HG03378 (cell line): Measurements from ENCODE around the gene DNAH6.
A peak's percentile ranks its signal among the peaks of the same experiment; 100 is the strongest.
"Not testable (repeated sequence)": the region's sequence is repeated elsewhere in the genome, so short reads cannot be mapped to it uniquely, and the experiment has no call there.

Experiments
- ATAC-seq: cut with Tn5 transposase; IDR thresholded peaks from one replicate; pipeline ENCODE4 v1.9.1; 2021; ENCODE audit warnings: mild to moderate bottlenecking, moderate library complexity; ENCODE audit not compliant: unreplicated experiment

Gene DNAH6, protein sequence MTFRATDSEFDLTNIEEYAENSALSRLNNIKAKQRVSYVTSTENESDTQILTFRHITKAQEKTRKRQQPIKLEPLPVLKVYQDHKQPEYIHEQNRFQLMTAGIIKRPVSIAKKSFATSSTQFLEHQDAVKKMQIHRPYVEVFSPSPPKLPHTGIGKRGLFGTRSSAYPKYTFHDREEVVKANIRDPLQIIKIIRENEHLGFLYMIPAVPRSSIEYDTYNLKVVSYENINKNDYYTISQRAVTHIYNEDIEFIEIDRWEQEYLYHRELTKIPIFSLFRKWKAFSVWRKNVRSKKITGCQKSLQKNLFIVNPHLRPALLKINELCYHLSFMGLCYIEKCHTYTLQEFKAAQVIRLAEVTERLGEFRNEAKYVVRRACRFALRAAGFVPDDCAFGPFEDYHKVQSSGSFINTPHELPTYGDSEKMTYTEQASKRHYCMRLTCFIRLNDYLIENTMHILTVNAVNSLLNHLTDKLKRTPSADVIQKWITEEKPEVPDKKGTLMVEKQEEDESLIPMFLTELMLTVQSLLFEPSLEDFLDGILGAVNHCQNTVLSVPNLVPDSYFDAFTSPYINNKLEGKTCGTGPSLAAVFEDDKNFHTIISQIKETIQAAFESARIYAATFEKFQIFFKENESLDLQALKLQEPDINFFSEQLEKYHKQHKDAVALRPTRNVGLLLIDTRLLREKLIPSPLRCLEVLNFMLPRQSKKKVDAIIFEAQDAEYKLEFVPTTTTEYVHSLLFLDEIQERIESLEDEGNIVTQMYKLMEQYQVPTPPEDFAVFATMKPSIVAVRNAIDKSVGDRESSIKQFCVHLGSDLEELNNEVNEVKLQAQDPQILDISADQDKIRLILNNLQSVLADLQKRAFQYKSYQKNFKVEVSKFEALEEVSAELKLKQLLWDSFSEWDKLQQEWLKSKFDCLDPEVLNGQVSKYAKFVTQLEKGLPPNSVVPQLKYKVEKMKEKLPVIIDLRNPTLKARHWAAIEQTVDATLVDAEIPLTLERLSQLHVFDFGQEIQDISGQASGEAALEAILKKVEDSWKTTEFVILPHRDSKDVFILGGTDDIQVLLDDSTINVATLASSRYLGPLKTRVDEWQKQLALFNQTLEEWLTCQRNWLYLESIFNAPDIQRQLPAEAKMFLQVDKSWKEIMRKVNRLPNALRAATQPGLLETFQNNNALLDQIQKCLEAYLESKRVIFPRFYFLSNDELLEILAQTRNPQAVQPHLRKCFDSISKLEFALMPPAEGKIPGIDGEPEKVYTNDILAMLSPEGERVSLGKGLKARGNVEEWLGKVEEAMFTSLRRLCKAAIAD (N-terminal part only)

DNA sequence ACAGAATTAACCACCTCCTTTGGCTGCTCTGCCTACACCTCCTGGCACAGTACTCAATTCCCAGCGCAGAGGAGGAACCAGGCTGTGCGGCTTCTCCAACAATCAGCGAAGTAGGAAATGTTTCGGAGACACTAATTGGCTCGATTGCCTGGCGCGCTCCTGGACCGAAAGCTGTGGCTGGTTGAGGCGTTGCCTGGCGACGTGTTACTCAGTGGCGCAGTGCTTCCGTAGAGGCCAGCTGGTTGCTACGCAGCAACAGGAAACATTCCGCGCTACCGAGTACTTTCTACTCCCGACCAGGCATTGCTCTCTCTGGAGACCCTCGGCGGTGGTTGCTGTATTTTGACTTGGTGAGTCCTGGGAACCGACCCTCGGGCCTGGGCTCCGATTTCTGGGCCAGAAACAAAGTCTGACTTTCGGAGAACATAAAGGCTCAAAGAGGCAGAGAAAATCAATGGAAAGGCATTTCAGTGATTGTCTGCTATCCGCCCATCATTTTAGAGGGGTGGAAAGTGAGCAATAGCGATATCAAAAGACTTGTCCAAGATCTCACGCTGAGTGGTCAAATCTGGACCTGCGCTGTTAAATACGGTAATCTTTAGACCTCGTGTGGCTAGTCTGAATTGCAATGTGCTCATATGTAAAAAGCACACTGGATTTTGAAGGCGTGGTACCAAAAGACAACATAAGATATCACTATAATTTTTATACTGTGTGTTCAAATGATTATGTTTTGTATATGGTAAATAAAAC, at the start of gene DNAH6:
Gene DNAH6 (plus strand): TSS at position 265 of the 753 bp plus-strand sequence. CDS start 1,329 bp downstream, outside the sequence.
- ATAC-seq, result peak; percentile 96

DNA sequence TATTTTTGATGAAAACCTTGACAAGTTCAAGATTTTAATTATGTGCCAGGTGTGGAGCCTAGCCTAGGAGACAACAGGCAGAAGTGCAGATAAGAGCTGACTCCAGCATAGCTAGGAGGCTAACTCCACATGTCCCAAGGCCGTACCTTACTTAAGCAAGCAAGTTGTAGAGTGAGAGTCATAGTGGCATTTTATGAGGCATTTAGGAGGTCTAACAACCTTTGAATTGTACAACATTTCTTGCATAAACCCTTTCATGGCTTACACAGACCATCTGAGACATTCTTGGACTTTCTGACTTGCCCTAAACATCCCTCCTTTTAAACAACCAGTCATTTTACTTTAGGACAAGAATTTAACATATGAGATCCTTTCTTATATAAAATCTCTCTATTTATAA, 48.9 kb upstream of the DNAH6 start:
- ATAC-seq, result no peak

DNA sequence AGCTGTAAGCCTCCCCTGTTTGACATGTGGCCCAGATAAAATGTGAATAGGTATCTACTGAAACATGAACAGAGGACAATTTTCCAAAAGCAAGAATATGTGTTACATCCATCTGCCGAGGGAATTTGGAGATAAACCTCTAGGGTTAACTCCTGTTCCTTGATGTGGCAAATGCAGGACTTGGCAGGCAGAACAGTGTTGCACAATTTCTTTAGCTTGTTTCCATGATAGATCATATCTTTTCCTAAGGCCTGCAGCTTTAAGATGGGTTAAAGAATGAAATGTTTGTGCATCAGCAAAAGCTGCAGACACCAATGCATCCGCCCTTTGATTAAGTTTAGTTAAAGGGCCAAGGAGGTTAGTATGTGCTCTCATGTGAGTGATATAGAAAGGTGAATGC, 43.9 kb upstream of the DNAH6 start:
- not testable (repeated sequence) for ATAC-seq

DNA sequence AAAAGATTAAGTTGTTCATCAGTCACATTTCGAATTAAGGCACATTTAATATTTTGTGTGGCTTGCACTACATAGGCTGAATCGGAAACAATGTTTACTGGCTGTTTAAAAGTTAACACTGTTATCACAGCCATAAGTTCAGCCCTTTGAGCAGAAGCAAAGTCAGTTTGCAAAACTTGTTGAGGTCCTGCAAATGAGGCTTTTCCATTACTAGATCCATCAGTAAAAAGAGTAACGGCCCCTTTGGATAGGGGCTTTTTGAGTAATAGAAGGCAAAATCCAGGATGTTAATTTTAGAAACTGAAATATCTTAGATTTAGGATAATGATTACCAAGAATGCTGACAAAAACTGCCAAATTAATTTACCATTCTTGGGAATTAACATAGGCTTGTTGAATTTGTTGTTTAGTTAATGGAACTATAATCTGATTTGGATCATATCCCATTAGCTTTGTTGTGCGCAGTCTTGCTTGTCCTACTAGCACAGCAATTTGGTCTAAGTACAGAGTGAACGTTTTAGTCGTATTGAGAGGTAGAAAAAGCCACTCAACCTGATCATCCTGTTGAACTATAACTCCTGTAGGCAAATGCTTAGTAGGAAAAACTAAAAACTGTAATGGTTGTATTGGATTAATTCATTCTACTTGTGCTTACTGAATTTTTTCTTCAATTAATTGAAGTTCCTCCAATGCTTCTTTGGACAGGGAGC, 43.3 kb upstream of the DNAH6 start:
- no peak for ATAC-seq

DNA sequence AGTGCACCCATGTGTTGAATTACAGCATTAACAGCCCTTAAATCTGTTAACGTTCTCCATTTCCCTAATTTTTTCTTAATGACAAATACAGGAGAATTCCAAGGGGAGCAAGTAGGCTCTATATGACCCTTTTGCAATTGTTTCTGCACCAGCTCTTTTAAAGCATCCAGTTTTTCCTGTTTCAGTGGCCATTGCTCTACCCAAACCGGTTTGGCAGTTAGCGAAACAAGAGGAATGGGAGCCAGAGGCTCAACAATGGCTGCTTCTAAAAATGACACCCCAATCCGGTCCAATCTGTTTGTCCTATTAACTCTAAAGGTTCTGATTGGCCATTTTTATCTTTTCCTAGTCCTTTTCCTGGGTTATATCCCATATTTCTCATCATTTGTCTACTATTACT, 42.1 kb upstream of the DNAH6 start:
- no peak for ATAC-seq

DNA sequence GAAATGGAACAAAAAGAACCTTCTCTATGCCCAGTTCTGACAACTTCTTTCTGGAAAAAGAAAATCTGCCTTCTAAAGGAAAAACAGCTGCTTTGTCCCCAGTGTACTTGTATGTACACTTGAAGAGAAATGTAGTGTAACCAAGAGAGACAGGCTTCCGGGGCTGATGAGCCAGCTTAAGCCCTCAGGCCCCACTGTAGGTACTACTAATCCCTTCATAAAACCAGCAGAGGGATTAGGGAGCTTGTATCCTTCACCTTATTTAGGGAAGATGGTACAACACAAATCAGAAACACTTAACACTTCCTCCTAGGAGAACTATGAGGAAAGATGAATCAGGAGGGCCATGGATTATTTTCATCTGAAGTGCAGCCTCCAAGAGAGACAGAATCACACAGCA, 38.4 kb upstream of the DNAH6 start:
- no peak for ATAC-seq

DNA sequence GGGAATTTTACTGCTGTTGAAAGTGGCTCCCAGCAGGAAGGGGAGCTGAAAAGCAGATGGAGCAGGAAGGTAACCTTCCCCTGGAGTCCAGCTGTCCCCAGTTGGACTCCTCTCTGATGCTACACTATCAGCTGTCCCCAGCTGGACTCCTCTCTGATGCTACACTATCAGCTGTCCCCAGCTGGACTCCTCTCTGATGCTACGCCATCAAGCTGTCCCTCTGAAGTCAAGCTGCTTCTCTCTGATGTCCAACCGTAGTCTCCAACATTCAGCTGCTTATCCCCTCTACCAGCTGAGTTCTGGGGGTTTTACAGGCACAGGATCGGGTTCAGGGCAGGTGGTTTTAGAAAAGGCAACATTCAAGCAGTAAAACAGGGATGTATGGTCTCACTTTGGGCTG, 37.4 kb upstream of the DNAH6 start:
- ATAC-seq, result no peak

DNA sequence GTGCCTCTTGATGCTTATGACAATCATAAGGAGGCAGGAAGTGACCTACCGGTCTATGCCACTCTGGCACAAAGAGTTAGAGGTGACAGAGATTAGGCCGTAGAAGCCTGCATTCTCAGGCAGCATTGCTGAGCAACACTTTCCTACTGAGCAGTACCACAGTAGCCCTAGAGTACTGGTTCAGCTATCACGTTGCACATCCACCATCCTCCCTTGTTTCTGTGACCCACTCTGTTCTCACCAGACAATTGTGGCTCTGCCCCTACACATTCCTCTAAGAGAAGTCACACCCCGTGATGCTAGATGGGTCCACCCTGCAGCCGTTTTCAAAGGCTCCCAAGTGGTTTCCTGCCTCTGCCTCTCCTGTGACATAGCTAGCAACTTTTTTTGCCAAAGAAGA, 34.6 kb upstream of the DNAH6 start:
- ATAC-seq, result no peak

DNA sequence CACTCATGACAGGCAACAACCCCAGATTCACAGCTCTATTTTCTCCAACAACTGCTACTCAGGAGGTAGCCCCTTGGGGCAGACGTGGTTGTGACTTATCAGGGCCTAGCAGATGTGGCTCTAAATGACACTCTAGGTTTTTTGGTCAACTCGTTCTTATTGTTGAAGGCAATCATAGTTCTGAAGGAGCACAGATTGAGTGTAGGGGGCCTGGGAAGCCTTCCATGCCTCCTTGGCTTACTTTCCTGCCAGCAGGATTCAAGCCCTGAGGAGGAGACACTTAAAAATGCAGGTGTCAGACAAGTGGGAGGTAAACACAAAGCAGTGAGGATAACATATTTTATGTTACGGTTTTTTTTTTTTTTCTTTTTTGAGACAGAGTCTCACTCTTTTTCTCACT, 33.7 kb upstream of the DNAH6 start:
- no peak for ATAC-seq

DNA sequence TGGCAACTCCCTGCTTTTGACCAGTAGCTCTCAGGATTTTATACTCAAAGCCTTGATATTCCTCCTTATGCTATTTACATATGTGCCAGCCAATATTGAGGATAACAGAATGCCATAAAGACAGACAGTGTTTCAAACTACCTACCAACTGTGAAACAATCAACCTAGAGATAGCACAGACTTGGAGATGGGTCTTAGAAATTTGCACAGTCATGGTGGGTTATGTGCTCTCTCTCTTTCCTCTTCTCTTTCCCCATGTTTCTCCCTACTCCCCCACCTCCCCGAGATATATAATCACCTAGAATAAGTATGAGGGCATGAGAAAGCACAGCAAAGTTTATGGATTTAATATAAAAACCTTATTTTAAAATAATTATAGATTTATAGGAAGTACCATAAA, 33.0 kb upstream of the DNAH6 start:
- ATAC-seq, result no peak

DNA sequence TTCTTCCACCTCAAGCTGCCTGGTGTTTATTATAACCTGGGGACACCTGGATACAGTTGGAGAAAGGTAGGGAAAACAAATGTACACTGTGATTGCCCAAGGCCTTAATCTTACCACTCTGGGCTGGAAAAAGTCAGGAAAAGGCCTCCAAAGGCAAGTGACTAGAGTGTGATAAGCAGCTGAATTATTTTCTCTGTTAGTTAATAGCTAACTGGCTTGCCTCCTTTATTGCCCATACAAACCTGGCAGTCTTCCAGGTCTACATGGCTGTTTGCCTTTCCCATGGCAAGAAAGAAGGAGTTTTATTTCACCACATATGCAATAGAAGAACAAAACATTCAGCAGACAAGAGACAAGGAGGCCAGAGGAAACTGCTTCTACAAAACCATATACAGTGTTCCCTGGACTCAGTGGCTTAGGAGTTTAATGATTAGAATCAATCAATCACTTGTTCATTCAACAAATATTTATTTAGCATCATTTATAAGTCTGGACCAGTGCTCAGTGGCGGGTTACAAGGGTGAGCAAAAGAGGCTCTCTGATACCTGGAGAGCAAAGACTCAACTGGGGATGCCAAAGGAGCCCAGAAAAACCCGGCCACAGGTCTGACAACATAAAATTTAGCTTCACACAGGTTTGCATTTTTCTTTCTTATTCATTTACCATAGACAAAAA, 29.7 kb upstream of the DNAH6 start:
- no peak for ATAC-seq

DNA sequence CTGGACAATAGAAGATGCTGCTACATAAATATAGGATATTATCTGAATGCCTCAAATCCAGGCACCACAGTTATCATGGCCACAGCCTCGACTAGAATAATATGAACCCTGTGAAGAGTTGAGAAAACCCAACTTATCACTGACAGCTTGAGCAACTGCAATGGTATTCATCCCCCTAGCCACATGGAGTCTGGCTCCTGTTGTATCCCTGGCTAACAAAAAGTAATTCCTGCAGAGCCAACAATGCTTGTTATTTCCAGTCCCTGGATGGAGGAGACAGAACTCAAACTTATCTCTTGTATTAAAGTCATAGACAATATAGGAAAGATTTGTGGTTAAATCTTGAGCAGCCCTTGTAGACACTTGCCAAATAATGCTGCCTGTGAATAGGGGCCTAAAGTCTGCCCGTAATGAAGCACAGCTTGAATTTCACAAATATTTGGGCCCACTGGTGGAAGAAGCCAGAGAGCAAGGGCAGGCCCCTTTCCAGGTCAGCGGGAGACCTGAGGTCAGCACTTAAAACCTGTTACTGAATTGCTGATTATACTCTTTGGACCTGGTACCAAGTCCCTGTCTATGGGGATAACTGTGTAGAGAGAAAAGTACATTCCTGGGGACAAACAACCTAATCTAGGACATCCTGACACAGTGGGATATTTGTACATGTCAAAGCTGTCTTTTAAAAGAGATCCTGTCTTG, 28.9 kb upstream of the DNAH6 start:
- no peak for ATAC-seq

DNA sequence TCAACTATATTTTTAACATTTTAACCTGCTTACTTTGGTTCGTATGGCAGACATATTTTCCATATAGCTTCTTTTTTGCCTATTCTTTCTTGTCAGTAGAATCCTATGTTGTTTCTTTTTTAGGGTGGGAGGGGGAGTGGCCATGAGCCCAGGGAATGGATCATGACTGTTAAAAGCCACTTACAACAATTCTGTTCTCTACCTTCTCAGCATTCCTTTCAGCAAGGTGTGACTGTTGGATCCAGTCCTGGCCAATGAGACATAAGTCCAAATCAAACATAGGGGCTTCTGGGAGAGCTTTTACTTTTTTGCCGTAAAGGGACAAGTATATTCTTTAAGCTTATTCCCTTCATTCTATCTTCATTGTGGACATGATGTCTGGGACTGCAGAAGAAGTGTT, 25.0 kb upstream of the DNAH6 start:
- ATAC-seq, result no peak

DNA sequence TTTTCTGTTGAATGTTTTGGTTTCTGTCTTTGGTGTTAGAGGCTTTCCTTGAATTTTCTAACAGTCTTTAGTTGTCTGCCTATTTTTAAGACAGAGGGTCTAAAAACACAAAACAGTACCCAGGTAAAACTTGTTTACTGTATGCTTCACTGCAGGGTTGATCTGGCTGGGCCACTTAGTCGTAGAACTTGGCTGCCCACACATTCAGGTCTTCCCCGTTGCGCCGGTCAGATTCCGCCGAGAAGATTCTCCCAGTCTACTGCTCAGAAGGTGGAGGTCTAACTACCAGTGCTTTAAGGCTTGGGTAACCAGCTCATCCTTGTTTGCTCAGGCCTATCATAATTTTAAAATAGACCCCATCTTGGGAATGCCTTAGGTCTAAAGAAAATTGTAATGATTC, 24.6 kb upstream of the DNAH6 start:
- no peak for ATAC-seq

DNA sequence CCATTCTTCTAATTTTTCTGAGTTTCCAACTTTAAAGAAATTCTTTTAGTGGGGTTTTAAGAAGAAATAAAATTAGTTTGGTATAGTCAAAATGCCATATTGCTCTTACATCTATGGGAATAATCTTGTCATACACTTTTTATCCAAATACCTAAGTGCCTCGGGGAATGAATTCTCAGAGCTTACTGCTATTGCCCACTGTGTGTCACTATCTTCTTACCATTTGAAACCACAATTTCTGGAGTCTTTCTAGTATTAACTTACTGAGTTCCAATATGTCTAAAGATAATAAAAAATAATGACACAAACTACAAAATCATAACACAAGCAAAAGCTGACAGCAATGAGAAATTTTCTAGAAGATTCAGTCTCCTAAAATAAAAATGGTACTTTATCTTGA, 23.7 kb upstream of the DNAH6 start:
- ATAC-seq, result no peak

DNA sequence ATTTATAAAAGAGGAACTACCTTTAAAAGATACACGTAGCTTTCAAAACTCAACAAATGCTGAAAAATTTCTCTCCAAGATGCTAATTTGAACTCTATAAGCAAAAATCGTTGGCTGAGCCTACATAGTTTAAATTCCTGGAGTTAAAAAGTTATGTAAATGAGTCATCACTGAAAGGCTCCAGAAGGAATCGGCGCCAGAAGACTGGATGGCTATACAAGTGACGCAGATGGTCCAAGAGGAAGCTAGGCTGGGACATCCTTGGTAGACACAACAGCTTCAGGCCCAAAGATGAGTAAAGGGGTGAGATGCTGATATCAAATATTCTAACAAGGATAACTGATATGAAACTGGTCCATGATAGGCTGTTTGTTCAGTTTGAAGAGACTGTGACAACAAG, 22.8 kb upstream of the DNAH6 start:
- no peak for ATAC-seq

DNA sequence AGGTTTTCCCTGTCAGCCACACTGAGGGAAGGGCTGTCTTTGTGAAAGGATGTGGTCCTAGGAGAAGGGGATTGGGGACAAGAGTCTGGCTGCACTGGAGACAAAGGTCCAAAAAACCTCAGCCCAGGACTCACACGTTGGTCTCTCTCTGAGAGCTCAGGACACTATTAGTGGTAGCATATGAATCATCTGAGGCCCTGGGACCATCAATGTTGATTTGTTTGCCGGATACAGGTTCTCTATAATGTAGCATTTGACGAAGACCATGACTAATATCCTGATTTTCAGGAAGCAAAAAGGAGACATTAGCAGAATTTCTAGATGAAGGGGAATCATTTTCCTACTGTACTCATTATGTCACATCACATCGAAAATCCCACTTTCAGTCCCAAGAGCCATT, 22.2 kb upstream of the DNAH6 start:
- ATAC-seq, result no peak

DNA sequence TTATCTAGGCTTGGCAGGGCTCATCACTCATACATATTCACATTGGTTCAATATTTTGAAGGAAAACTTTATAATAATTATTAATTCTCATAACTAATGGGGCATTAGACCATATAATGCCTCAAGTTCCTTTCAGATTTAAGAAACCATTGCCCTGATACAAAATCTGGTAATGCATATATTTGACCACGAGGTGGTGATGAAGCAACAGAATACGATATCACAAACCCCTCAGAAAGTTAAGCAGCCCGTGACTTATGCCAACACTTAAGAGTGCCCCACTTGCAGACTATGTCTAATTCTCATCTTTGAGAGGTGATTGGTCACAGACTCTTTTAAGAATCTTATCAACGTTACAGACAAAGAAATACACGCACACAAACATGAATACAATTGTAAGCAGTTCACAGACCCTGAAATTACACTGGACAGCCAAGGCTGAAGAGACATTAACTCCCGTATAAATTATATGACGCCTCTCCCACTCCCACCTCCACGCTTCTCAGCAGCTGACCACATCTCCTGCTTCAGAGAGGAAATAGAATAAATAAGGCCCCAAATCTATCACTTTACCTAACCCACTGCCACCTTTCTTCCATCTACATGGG, 20.7 kb upstream of the DNAH6 start:
- peak; percentile 70 for ATAC-seq
